ENCODE data around the gene BMX.

Gene BMX

GRCh38 chrX:15500497-15500966, at the start of gene BMX:
TSS of gene BMX (plus strand) at chrX:15500807. CDS start at chrX:15508354, 7,547 bp downstream.
- DNase-seq (ENCODE audit: low read depth in 2 of 2) = no peak

GRCh38 chrX:15451913-15452312, 48.7 kb upstream of the BMX start:
- DNase-seq (ENCODE audit: low read depth in 2 of 2) = no peak

GRCh38 chrX:15464704-15465103, 35.9 kb upstream of the BMX start:
- DNase-seq (ENCODE audit: low read depth in 2 of 2) = no peak

GRCh38 chrX:15465347-15465746, 35.3 kb upstream of the BMX start:
- DNase-seq (ENCODE audit: low read depth in 2 of 2) = no peak

GRCh38 chrX:15465896-15466651, 34.5 kb upstream of the BMX start:
- DNase-seq (ENCODE audit: low read depth in 2 of 2) = no peak

- DNase-seq (ENCODE audit: low read depth in 2 of 2) = no peak
These were observed 32.6 kb upstream of the BMX start for GRCh38 chrX:15468036-15468435.

- no peak for DNase-seq (ENCODE audit: low read depth in 2 of 2)
These were observed 31.0 kb upstream of the BMX start for GRCh38 chrX:15469613-15470012.

- no peak for DNase-seq (ENCODE audit: low read depth in 2 of 2)
These were observed 29.6 kb upstream of the BMX start for GRCh38 chrX:15471028-15471427.

- no peak for DNase-seq (ENCODE audit: low read depth in 2 of 2)
These were observed 28.1 kb upstream of the BMX start for GRCh38 chrX:15472531-15472930.

GRCh38 chrX:15474028-15474427, 26.6 kb upstream of the BMX start:
- DNase-seq (ENCODE audit: low read depth in 2 of 2) = no peak

GRCh38 chrX:15475021-15475420, 25.6 kb upstream of the BMX start:
- DNase-seq (ENCODE audit: low read depth in 2 of 2) = no peak

- no peak for DNase-seq (ENCODE audit: low read depth in 2 of 2)
These were observed 25.1 kb upstream of the BMX start for GRCh38 chrX:15475486-15475885.

GRCh38 chrX:15483891-15484290, 16.7 kb upstream of the BMX start:
- DNase-seq (ENCODE audit: low read depth in 2 of 2) = no peak

- DNase-seq (ENCODE audit: low read depth in 2 of 2) = no peak
These were observed 8.1 kb upstream of the BMX start for GRCh38 chrX:15492469-15492868.

GRCh38 chrX:15493118-15493962, 7.3 kb upstream of the BMX start, which contains the start of gene PIR:
TSS of gene PIR (minus strand) at chrX:15493333. CDS start at chrX:15491257, 2,076 bp downstream.
- no peak for DNase-seq (ENCODE audit: low read depth in 2 of 2)

GRCh38 chrX:15495801-15496200, 4.8 kb upstream of the BMX start:
- DNase-seq (ENCODE audit: low read depth in 2 of 2) = no peak

GRCh38 chrX:15496824-15497223, 3.8 kb upstream of the BMX start:
- DNase-seq (ENCODE audit: low read depth in 2 of 2) = no peak

GRCh38 chrX:15497865-15498264, 2.7 kb upstream of the BMX start:
- DNase-seq (ENCODE audit: low read depth in 2 of 2) = no peak

- DNase-seq (ENCODE audit: low read depth in 2 of 2) = no peak
These were observed 1.9 kb upstream of the BMX start for GRCh38 chrX:15498741-15499140.

GRCh38 chrX:15499976-15500375, 631 bp upstream of the BMX start:
- no peak for DNase-seq (ENCODE audit: low read depth in 2 of 2)

- DNase-seq (ENCODE audit: low read depth in 2 of 2) = no peak
These were observed 899 bp downstream of the BMX start for GRCh38 chrX:15501506-15501905.

- no peak for DNase-seq (ENCODE audit: low read depth in 2 of 2)
These were observed 4.1 kb downstream of the BMX start for GRCh38 chrX:15504661-15505060.

GRCh38 chrX:15505101-15505500, 4.5 kb downstream of the BMX start:
- DNase-seq (ENCODE audit: low read depth in 2 of 2) = no peak
